ENCODE data around the gene NUDT14. TPM values are rescaled to one million over a fixed set of nuclear protein-coding genes. Genes with fewer than 3 reads are reported as not detected.

Gene NUDT14
- total and polyA plus RNA-seq, 2 of the 8 experiments (the other 6 are each of a cell fraction or from before 2014, with no cell fraction given): 25.5 to 33.3 TPM

DNA sequence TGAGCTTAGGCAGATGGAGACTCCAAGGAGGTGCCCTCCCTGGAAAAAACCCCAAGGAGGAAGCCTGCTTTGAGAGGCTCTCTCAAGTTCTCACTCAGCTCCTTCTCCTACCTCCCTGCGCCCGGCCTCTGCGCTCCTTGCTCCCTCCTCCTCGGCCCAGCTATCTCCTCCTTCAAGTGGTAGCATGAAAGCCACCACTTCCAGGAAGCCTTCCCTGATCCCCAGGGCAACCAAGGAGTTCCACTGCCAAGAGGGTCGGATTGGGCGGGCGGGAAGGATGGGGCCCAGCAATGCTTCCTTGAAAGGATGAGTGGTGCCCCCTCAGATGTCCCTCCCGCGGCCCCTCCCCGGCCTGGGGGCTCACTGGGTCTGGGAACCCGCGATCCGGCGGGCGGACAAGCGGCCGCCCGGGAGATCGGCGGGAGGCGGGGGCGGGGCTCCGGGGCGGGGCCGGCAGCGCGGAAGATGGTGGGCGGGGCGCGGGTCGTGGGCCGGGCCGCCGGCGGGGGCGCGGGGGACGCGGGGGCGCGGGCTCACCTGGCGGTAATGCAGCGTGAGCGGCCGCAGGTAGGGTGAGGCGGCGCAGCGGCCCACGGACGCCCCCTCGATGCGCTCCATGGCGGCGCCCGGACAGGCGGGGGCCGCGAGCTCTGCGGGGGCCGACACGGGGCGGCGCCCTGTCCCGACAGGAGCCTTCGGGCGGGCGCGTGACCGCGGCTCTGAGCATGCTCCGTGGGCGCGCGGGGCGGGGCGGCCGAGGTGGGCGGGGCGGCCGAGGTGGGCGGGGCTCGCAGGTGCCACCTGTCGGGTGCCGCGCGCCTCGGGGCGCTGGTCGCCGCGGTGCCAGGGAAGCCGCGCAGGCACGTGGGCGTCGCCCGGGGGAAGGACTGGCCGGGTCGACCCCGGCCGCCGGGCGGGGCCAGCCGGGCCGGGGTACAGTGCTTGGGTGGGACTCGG lies at the start of gene NUDT14 (continued):
- TF ChIP-seq KDM5A (IDR thresholded peaks at IDR 0.05; ENCODE audit: low read length): no peak
- TF ChIP-seq, protein P1, sequence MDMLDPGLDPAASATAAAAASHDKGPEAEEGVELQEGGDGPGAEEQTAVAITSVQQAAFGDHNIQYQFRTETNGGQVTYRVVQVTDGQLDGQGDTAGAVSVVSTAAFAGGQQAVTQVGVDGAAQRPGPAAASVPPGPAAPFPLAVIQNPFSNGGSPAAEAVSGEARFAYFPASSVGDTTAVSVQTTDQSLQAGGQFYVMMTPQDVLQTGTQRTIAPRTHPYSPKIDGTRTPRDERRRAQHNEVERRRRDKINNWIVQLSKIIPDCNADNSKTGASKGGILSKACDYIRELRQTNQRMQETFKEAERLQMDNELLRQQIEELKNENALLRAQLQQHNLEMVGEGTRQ (IDR thresholded peaks at IDR 0.05; ENCODE audit: low read length): no peak
- TF ChIP-seq HDAC2 (IDR thresholded peaks at IDR 0.05; ENCODE audit: borderline replicate concordance in 1 of 2, low read depth in 2 of 2, low read length in 2 of 2): no peak
- TF ChIP-seq CBX5 (IDR thresholded peaks at IDR 0.05; ENCODE audit: low read depth, low read length): no peak
- no peak for TF ChIP-seq CEBPB (IDR thresholded peaks at IDR 0.05; ENCODE audit: low read depth, low read length)
- no peak for TF ChIP-seq RNF2 (IDR thresholded peaks at IDR 0.05; ENCODE audit: borderline replicate concordance, low read depth, low read length, missing control alignments, poor library complexity, severe bottlenecking)
- no peak for TF ChIP-seq HDAC6 (IDR thresholded peaks at IDR 0.05; ENCODE audit: low read depth, low read length)
- TF ChIP-seq KDM4A (IDR thresholded peaks at IDR 0.05; ENCODE audit: low read depth, low read length, severe bottlenecking): peak; percentile 72
- no peak for TF ChIP-seq MAFK (IDR thresholded peaks at IDR 0.05; ENCODE audit: low read depth, low read length)
- TF ChIP-seq SRF (IDR thresholded peaks at IDR 0.05; ENCODE audit: low read depth, low read length): no peak
- TF ChIP-seq POLR2AphosphoS5 (IDR thresholded peaks at IDR 0.05; ENCODE audit: low read depth, low read length): no peak
- TF ChIP-seq NANOG (IDR thresholded peaks at IDR 0.05; ENCODE audit: insufficient read depth, low read depth, low read length, poor library complexity, severe bottlenecking): no peak
- no peak for TF ChIP-seq TCF12 (IDR thresholded peaks at IDR 0.05; ENCODE audit: low read depth, low read length)
- peak; percentile 25; the same call in 1 of the 2 replicates for TF ChIP-seq NRF1 (IDR thresholded peaks at IDR 0.05; ENCODE audit: low read depth, low read length)
- TF ChIP-seq POLR2A (IDR thresholded peaks at IDR 0.05; ENCODE audit: control extremely low read depth in 1 of 2, low read depth in 2 of 2, low read length in 2 of 2): no peak
- no peak for TF ChIP-seq GABPA (IDR thresholded peaks at IDR 0.05; ENCODE audit: borderline replicate concordance, insufficient read depth, low read length)
- TF ChIP-seq SUZ12 (IDR thresholded peaks at IDR 0.05; ENCODE audit: low read length): no peak
- TF ChIP-seq CHD2 (IDR thresholded peaks at IDR 0.05; ENCODE audit: low read length): no peak
- TF ChIP-seq BCL11A (IDR thresholded peaks at IDR 0.05; ENCODE audit: low read depth in 2 of 2, low read length in 2 of 2): no peak
- 0 out of 2 replicates have a peak, but pooled peaks have one; percentile 3 for TF ChIP-seq FOSL1 (IDR thresholded peaks at IDR 0.05; ENCODE audit: insufficient read depth, low read depth, low read length)
- TF ChIP-seq RAD21 (IDR thresholded peaks at IDR 0.05 in 1 of 2, conservative IDR thresholded peaks at IDR 0.05 in 1 of 2; ENCODE audit: low read depth in 2 of 2, low read length in 2 of 2): no peak
- peak; percentile 59 for TF ChIP-seq PHF8 (conservative IDR thresholded peaks at IDR 0.05; ENCODE audit: low read depth, low read length)
